ENCODE measurements around the gene CPNE4.

CPNE4 gene

GRCh38 chr3:131694376-131694775, 340.4 kb downstream of the CPNE4 start:
- no peak for DNase-seq (ENCODE audit: low read depth)

GRCh38 chr3:131692356-131692755, 342.5 kb downstream of the CPNE4 start:
- no peak for DNase-seq (ENCODE audit: low read depth)

- DNase-seq (ENCODE audit: low read depth) = no peak
These were observed 344.0 kb downstream of the CPNE4 start for GRCh38 chr3:131690800-131691199.

- no peak for DNase-seq (ENCODE audit: low read depth)
These were observed 346.4 kb downstream of the CPNE4 start for GRCh38 chr3:131688370-131688769.

- DNase-seq (ENCODE audit: low read depth) = no peak
These were observed 365.2 kb downstream of the CPNE4 start for GRCh38 chr3:131669600-131669999.

GRCh38 chr3:131658771-131659170, 376.0 kb downstream of the CPNE4 start:
- DNase-seq (ENCODE audit: low read depth) = no peak

GRCh38 chr3:131658115-131658514, 376.7 kb downstream of the CPNE4 start:
- no peak for DNase-seq (ENCODE audit: low read depth)

- no peak for DNase-seq (ENCODE audit: low read depth)
These were observed 379.6 kb downstream of the CPNE4 start for GRCh38 chr3:131655070-131655690.

GRCh38 chr3:131645638-131646037, 389.2 kb downstream of the CPNE4 start:
- DNase-seq (ENCODE audit: low read depth) = no peak

GRCh38 chr3:131636266-131636775, 398.5 kb downstream of the CPNE4 start:
- DNase-seq (ENCODE audit: low read depth) = no peak

- DNase-seq (ENCODE audit: low read depth) = no peak
These were observed 404.0 kb downstream of the CPNE4 start for GRCh38 chr3:131630807-131631206.

- DNase-seq (ENCODE audit: low read depth) = no peak
These were observed 404.7 kb downstream of the CPNE4 start for GRCh38 chr3:131630097-131630496.

- no peak for DNase-seq (ENCODE audit: low read depth)
These were observed 411.4 kb downstream of the CPNE4 start for GRCh38 chr3:131623431-131623830.

- no peak for DNase-seq (ENCODE audit: low read depth)
These were observed 412.1 kb downstream of the CPNE4 start for GRCh38 chr3:131622726-131623125.

GRCh38 chr3:131620977-131621376, 413.8 kb downstream of the CPNE4 start:
- no peak for DNase-seq (ENCODE audit: low read depth)

GRCh38 chr3:131619821-131620220, 415.0 kb downstream of the CPNE4 start:
- DNase-seq (ENCODE audit: low read depth) = no peak

GRCh38 chr3:131616719-131617118, 418.1 kb downstream of the CPNE4 start:
- no peak for DNase-seq (ENCODE audit: low read depth)

- DNase-seq (ENCODE audit: low read depth) = no peak
These were observed 422.1 kb downstream of the CPNE4 start for GRCh38 chr3:131612745-131613144.

- DNase-seq (ENCODE audit: low read depth) = no peak
These were observed 424.6 kb downstream of the CPNE4 start for GRCh38 chr3:131610174-131610573.

GRCh38 chr3:131608741-131609140, 426.1 kb downstream of the CPNE4 start:
- DNase-seq (ENCODE audit: low read depth) = no peak

- DNase-seq (ENCODE audit: low read depth) = no peak
These were observed 426.5 kb downstream of the CPNE4 start for GRCh38 chr3:131608296-131608695.

- no peak for DNase-seq (ENCODE audit: low read depth)
These were observed 428.9 kb downstream of the CPNE4 start for GRCh38 chr3:131605916-131606315.

GRCh38 chr3:131602011-131602779, 432.6 kb downstream of the CPNE4 start:
- DNase-seq (ENCODE audit: low read depth) = no peak

- no peak for DNase-seq (ENCODE audit: low read depth)
These were observed 437.0 kb downstream of the CPNE4 start for GRCh38 chr3:131597816-131598215.

All from amniotic epithelial cell (primary cell).